Measurements from ENCODE around the gene SLC29A1. TPM values are rescaled to one million over a fixed set of nuclear protein-coding genes. Genes with fewer than 3 reads are reported as not detected.
A peak's percentile ranks its signal among the peaks of the same experiment; 100 is the strongest.

Gene SLC29A1
- total and polyA plus RNA-seq, 9 of the 15 experiments (the other 6 are each of a cell fraction or from before 2014, with no cell fraction given), result 18.9 to 170 (median 57.7) TPM

GRCh38 chr6:44223319-44224028, at the start of gene SLC29A1 (continued):
- TF ChIP-seq SAP30 (IDR thresholded peaks at IDR 0.05; ENCODE audit: borderline replicate concordance, insufficient read depth, low read depth, low read length, poor library complexity, severe bottlenecking), result peak; percentile 61
- no peak for TF ChIP-seq KLF10 (CRISPR knock-in tag; IDR thresholded peaks at IDR 0.05)
- TF ChIP-seq HMBOX1 (IDR thresholded peaks at IDR 0.05), result no peak
- TF ChIP-seq POLR2G (IDR thresholded peaks at IDR 0.05; ENCODE audit: low read depth, low read length), result peak; percentile 88
- no peak for TF ChIP-seq PHB2 (IDR thresholded peaks at IDR 0.05; ENCODE audit: low read depth)
- peak in 1 of 2 experiments; percentile 29; a peak in 1 of 4 replicates for TF ChIP-seq KDM1A (IDR thresholded peaks at IDR 0.05)
- no peak for TF ChIP-seq ZNF24 (IDR thresholded peaks at IDR 0.05)
- TF ChIP-seq ZNF174 (CRISPR knock-in tag; IDR thresholded peaks at IDR 0.05), result no peak
- no peak for TF ChIP-seq ZNF707 (CRISPR knock-in tag; conservative IDR thresholded peaks at IDR 0.05)
- no peak for TF ChIP-seq KLF16 (IDR thresholded peaks at IDR 0.05)
- no peak for TF ChIP-seq HDGF (IDR thresholded peaks at IDR 0.05)
- no peak for TF ChIP-seq PTBP1 (IDR thresholded peaks at IDR 0.05; ENCODE audit: low read depth, low read length)
- peak; percentile 81 for TF ChIP-seq RBFOX2 (IDR thresholded peaks at IDR 0.05; ENCODE audit: low read depth, low read length)
- no peak for TF ChIP-seq MED1 (CRISPR knock-in tag; IDR thresholded peaks at IDR 0.05; ENCODE audit: borderline replicate concordance)
- no peak for TF ChIP-seq BDP1 (IDR thresholded peaks at IDR 0.05; ENCODE audit: insufficient read depth, insufficient read length)
- TF ChIP-seq CXXC5 (CRISPR knock-in tag; IDR thresholded peaks at IDR 0.05), result peak; percentile 94
- TF ChIP-seq, protein P1, sequence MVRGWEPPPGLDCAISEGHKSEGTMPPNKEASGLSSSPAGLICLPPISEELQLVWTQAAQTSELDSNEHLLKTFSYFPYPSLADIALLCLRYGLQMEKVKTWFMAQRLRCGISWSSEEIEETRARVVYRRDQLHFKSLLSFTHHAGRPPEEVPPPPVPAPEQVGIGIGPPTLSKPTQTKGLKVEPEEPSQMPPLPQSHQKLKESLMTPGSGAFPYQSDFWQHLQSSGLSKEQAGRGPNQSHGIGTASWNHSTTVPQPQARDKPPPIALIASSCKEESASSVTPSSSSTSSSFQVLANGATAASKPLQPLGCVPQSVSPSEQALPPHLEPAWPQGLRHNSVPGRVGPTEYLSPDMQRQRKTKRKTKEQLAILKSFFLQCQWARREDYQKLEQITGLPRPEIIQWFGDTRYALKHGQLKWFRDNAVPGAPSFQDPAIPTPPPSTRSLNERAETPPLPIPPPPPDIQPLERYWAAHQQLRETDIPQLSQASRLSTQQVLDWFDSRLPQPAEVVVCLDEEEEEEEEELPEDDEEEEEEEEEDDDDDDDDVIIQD (CRISPR knock-in tag; IDR thresholded peaks at IDR 0.05), result no peak
- peak; percentile 81 for TF ChIP-seq E2F4 (CRISPR knock-in tag; IDR thresholded peaks at IDR 0.05; ENCODE audit: low read depth)
- TF ChIP-seq CTBP1 (IDR thresholded peaks at IDR 0.05; ENCODE audit: borderline replicate concordance), result peak; percentile 71
- no peak for TF ChIP-seq MCM5 (IDR thresholded peaks at IDR 0.05; ENCODE audit: low read depth)
- TF ChIP-seq THAP7 (CRISPR knock-in tag; IDR thresholded peaks at IDR 0.05), result no peak
- TF ChIP-seq ZNF253 (CRISPR knock-in tag; conservative IDR thresholded peaks at IDR 0.05), result no peak
- TF ChIP-seq NCOA4 (IDR thresholded peaks at IDR 0.05; ENCODE audit: partially characterized antibody), result no peak
- TF ChIP-seq ZNF561 (CRISPR knock-in tag; conservative IDR thresholded peaks at IDR 0.05), result no peak
- 0 out of 2 replicates have a peak, but pooled peaks have one; percentile 56 for TF ChIP-seq E2F3 (CRISPR knock-in tag; IDR thresholded peaks at IDR 0.05)
- TF ChIP-seq POLR2B (IDR thresholded peaks at IDR 0.05; ENCODE audit: low read depth, partially characterized antibody), result no peak
- TF ChIP-seq ZNF764 (CRISPR knock-in tag; IDR thresholded peaks at IDR 0.05; ENCODE audit: low read depth), result no peak
- TF ChIP-seq THRAP3 (IDR thresholded peaks at IDR 0.05; ENCODE audit: borderline replicate concordance), result no peak
